ELR (cell line): ENCODE data around the gene KIF26B.

Experiments used
- DNase-seq: peaks from one replicate; pipeline ENCODE4 v3.0.0-alpha.2; 2015; ENCODE audit warnings: low read depth

Gene KIF26B

DNA sequence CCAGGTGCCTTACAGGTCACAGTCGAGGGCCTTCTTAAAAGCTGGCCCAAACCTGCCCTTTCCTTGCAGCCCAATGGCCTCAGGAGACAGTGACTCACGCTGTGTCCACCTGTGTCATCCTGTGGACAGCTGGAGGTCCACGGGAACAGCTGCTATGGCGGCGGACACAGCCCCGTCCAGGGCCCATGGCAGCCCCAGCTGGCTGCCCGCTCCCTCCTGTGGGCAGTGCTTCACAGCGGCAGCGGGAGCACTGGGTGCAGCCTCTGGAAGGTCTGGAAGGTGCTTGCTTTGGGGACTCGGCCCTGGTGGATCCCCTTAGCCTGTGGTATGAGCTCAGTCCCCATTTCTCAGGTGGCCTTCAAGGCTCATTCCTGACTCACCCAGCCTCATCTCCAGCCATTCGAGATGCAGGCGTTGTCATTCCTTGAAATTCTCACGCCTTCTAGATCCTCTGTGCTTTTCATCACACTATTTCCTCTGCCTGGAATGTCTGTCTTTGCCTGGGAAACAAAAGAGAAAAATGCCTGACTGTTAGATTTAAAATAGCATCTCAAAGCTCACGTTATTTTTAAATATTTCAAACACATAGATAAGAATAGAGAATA is 86.8 kb downstream of the KIF26B start:
- DNase-seq = no peak

DNA sequence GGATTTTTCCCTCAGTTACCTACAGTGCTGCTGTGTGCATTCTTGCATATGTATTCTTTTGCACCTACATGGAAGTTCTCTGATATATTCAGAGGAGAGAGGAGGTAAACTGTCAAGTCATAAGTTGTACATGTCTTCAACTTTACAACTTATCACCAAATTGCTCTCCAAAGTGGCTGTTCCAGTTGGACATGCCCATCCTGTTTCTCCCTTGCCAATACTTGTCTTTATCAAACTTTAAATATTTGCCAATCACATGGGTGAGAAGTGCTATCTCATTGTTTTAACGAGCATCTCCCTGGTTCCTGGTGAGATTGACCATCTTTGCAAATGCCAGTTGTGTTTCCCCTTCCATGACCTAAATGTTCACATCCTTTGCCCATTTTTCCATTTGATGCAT is 88.2 kb downstream of the KIF26B start:
- no peak for DNase-seq

DNA sequence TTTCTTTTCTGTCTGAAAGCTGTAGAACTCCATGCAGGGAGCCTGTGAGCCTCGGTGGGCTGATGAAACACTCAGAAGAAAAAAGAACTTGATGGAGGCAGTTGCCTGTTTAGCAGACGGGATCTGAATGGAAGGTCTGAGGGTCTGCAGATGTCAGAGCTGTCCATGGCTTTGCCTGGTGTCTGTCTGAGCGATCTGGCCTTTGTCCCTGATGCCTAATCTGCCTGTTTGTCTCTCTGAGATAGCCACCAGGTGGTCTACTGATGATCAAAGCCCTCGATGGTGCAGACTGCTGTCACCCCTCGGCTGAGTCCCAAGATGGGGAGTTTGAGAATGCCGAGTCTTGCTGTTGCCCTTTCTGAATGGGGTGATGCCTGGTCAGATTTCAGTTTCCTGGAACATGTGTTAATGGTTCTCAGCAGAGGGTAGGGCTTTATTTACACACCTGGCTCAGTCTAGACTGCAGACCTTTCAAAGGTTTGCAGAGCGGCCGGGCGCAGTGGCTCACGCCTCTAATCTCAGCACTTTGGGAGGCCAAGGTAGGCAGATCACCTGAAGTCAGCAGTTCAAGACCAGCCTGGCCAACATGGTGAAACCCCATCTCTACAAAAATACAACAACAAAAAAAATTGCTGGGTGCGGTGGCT is 90.4 kb downstream of the KIF26B start:
- no peak for DNase-seq

DNA sequence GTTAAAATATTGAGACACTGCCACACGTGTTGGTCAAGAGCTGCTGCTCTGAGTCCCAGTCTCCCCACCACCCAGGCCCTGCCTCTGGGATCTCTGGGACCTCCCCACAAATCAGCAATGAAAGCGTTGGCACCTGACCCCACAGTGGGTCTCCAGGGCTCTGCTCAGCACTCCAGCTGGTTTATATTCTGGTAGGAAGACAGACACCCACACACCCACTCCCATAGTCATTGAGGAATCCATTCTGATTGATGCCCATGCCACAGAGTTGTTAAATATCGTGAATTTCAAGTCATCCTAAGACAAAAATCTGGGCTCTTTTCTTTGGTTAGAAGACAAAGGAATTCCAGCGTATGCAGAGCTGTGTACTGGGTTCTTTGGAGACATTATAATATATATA is 91.6 kb downstream of the KIF26B start:
- no peak for DNase-seq

GRCh38 chr1:245247356-245247755 is 92.6 kb downstream of the KIF26B start:
- DNase-seq = no peak

GRCh38 chr1:245247801-245248200 is 93.0 kb downstream of the KIF26B start:
- no peak for DNase-seq

GRCh38 chr1:245248231-245248731 is 93.5 kb downstream of the KIF26B start:
- DNase-seq = no peak

GRCh38 chr1:245255783-245256182 is 101.0 kb downstream of the KIF26B start:
- DNase-seq = no peak

- no peak for DNase-seq
Measured at GRCh38 chr1:245256528-245256927, 101.7 kb downstream of the KIF26B start.

DNA sequence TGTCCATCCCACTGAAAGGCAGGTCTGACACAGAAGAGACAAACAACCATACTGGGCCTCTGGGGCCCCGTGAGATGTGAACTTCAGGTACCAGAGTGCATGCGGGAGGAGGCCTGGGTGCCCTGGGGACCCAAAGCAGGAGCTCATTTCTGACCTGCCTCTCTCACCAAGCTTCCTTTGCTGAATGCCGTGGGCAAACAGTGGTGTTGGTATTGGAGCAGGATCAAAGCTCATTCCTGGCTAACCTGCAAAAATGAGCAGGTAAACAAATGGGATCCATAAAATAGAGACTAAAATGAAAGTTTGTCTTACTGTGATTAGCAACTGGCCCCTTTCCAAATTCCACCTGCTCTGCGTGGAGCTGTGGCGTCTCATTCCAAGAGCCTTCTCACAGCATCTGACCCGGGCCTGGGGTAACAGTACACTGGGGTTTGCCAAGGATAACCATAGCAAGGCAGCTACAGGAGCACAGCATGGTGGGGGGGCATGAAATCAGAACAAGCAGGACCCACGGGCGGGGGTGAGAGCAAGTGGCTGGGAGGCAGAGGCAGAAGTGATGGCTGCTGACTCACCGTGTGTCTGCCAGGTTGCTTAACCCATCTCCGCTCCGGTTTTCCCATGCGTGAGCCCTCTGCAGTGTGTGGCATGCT is 103.6 kb downstream of the KIF26B start:
- no peak for DNase-seq

DNA sequence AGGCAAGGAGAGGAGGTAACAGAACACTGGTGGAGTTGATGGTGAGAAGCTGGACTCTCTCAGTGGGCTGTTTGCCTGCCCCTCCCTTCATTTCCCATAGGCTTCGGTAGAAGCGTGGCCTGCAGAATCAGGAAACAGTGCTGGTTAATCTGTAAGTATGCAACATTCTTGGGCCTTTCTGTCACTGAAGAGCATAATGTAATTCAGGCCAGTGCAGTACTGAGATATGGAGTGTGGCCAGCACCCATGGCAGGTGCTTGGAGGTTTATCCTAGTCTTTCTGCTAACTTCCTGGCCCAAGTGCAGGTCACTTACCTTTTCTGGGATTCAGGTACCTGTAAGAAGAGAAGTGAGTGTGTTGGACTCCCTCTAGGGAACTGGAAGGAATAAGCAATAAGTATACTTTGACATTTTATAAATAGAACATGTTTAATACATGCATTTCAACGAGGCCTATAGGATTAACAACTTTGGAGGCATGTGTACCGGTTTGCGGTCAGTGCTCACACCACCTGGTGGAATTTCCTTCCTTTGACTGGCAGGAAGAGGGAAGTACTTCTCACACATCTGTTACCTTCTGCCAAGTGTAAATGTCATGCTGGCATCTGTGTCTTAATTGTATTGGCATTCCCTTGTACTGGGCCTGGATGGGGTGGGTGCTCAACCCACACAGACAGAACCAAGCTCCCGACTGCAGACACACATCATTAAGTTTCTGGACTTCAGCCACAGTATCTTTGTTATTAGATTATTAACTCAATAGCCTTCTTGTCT is 105.5 kb downstream of the KIF26B start:
- no peak for DNase-seq

- no peak for DNase-seq
Measured at GRCh38 chr1:245260883-245261282, 106.1 kb downstream of the KIF26B start.

DNA sequence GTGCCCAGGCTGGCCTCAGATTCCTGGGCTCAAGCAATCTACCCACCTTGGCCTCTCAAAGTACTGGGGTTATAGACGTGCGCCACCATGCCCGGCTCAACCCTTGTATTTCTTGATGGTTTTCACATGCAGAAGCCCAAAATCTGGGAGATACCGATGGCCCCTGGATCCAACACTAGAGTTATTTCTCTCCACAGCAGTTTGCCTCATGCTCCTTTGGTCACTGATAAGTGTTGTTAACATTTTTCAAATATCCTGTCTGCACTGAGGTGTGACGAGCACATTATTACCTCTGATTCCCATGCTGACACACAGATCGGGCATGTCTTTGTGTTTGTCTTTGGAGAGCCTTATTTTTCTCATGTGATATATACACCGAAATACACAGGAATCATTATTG is 107.0 kb downstream of the KIF26B start:
- DNase-seq = no peak

GRCh38 chr1:245263529-245264095 is 108.8 kb downstream of the KIF26B start:
- no peak for DNase-seq

GRCh38 chr1:245264226-245264625 is 109.4 kb downstream of the KIF26B start:
- DNase-seq = no peak

DNA sequence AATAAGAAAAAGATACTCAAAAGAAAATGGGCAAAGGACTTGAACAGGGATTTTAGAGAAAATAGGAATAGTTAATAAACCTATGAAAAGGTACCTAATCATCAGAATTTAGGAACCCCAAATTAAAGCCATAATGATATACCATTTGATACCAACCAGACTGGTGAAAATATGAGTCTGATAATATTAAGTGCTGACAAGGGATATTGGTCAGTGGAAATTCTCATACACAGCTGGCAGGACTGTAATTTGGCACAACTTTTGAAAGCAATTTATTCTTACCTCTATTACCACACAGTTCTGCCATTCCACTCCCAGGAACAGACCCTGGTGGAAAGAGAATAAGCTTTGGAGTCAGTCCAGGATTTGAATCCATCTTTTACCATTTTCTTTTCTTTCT is 111.3 kb downstream of the KIF26B start:
- DNase-seq = no peak

- no peak for DNase-seq
Measured at GRCh38 chr1:245270063-245270462, 115.3 kb downstream of the KIF26B start.

- no peak for DNase-seq
Measured at GRCh38 chr1:245270972-245271371, 116.2 kb downstream of the KIF26B start.

GRCh38 chr1:245272676-245273075 is 117.9 kb downstream of the KIF26B start:
- no peak for DNase-seq

DNA sequence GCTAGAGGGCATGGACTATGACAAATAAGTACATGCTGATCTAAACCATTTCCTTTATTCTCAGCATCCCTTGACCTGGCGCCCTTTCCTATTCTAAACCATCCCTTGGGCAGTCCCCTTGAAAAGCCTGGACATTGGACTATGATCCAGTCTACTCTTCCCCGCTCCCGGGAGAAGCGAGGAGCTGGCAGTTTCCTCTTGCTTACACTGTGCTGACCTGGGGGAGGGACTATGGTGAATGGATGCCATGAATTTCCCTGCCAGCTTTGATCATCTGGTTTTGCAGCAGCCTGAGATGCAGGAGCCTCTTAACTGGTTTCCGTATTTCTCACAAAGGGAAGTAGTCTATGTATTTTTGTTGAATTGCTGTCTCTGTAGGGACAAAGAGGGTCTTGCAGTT is 121.7 kb downstream of the KIF26B start:
- no peak for DNase-seq

DNA sequence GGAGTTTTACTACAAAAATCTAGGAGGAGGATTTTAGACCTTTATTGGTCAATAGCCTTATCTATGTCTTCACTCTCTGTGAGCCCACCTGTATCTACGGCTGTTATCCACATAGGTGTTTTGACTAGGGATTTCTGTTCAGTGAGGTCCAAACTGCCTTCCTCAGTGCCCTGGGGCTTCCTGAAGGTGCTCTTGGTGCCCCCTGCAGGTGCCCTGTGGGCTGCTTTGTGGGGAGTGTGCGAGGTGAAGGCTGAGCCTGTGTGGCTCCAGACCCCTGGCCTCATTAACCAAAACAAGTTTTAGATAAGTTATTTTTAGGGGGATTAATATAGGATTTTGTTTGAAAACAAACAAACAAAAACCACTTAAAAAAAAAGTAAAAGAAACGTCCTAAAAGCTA is 122.5 kb downstream of the KIF26B start:
- no peak for DNase-seq

DNA sequence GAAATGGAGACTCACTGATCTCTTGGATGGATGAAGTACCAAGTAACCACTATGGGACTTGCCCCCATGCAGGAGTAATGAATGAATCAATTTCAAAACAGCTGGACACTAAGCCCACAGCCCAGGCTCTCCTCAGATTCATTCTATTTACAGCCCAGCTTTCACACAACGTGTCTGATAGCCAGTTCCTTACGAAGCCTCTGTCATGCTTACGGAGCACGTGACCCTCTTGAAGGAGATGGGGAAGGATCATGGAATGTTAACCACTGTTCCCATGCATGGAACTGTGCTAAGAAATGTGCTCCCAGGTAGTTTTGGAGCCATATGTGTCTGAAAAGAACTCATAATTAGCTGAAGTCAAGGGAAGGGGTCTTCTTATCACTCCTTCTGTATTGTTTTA is 124.1 kb downstream of the KIF26B start:
- no peak for DNase-seq
